Thyroid gland (tissue), 4 donors: ENCODE results near the gene MAP6D1. TPM values are rescaled to one million over a fixed set of nuclear protein-coding genes. Genes with fewer than 3 reads are reported as not detected.
"Not testable (repeated sequence)": the region's sequence is repeated elsewhere in the genome, so short reads cannot be mapped to it uniquely, and the experiment has no call there.

ENCODE experiments used
- DNase-seq, 2 donors: peaks; one replicate each; pipeline ENCODE4 v3.0.0-alpha.2; 2019
- H3K27ac ChIP-seq, 3 donors: fragments of 200-600 bp; sonication (generic); 1 replicate in 2 of 3; 2 replicates in 1 of 3; pipeline ENCODE4 v1.5.1; 2016 to 2019; ENCODE audit warnings: mild to moderate bottlenecking in 1 of 3, moderate library complexity in 1 of 3
- H3K27me3 ChIP-seq: fragments of 200-600 bp; sonication (generic); one replicate; pipeline ENCODE4 v1.5.1; 2019
- H3K36me3 ChIP-seq, 2 donors: fragments of 200-600 bp; sonication (generic); one replicate each; pipeline ENCODE4 v1.5.1; 2016 to 2019
- H3K4me1 ChIP-seq, 2 donors: fragments of 200-600 bp; sonication (generic); one replicate each; pipeline ENCODE4 v1.5.1; 2017 to 2019
- H3K4me3 ChIP-seq, 3 donors: fragments of 200-600 bp; sonication (generic); replicated peaks in 1 of 3; 1 replicate in 2 of 3; 2 replicates in 1 of 3; pipeline ENCODE4 v1.5.1; 2016; ENCODE audit warnings: mild to moderate bottlenecking in 1 of 3
- H3K9me3 ChIP-seq: fragments of 200-600 bp; sonication (generic); one replicate; pipeline ENCODE4 v1.5.1; 2017
- POLR2A ChIP-seq, 2 donors: fragments of 450-650 bp; IDR thresholded peaks; one replicate each; pipeline ENCODE4 v1.6.1; 2017; ENCODE audit warnings: antibody characterized with exemption in 2 of 2, mild to moderate bottlenecking in 2 of 2, moderate library complexity in 1 of 2
- WGBS, 2 donors: methylation state at CpG; one replicate each; pipeline ENCODE4 v1.1.5; 2017; 5-methylcytosine and 5-hydroxymethylcytosine counted together
- intact Hi-C: fragments of 100-400 bp; cut with DNase I; formaldehyde crosslinking; loops from one replicate; pipeline ENCODE4 v1.15.1; 2023
- total RNA-seq, 4 donors: library from RNA; depleted of rRNA; stranded (reverse); fragments of >200 nt; gene quantifications; one replicate each; pipeline ENCODE4 v1.2.3, GENCODE V29; 2016
- TF ChIP-seq, protein P1 (sequence below), 6 experiments: fragments of 200-600 bp in 3 of 6; fragments of 450-650 bp in 3 of 6; sonication (generic) in 3 of 6; IDR thresholded peaks; one replicate each; pipeline ENCODE4 v1.5.1; 2016 to 2019; ENCODE audit warnings: antibody characterized with exemption in 6 of 6, mild to moderate bottlenecking in 2 of 6, inconsistent platforms in 1 of 6, moderate library complexity in 1 of 6

MAP6D1 gene
- total RNA-seq, 4 donors from 2014 or later = 3.0 to 4.9 (median 3.0) TPM; not detected in 1

DNA sequence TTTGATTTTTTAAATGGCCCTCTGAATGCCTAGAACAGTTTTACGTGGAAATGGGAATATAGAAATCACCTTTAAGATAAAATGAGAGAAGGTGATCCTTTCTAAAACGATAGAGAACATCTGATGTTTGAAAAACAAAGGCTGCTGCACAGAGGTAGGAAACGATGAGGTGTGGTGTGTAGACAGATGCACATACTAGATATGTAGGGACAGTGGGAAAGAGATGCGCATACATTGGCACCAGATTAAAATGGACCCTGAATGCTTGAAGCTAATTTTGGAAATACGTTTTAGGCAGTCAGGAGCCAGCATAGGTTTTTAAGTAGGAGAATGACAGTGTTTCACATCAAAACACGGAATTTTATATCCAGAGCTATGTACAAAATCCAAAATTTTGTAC is 29.0 kb downstream of the MAP6D1 start:
- no peak overlapping the region for H3K27ac ChIP-seq
- intact Hi-C loops = no loop called here
- DNase-seq = no peak
- 88 to 95% methylated on average over 6 of the region's 6 CpGs for WGBS, 2 donors
- H3K4me3 ChIP-seq = no peak overlapping the region
- TF ChIP-seq POLR2A (IDR thresholded peaks at IDR 0.05) = no peak
- TF ChIP-seq, protein P1, sequence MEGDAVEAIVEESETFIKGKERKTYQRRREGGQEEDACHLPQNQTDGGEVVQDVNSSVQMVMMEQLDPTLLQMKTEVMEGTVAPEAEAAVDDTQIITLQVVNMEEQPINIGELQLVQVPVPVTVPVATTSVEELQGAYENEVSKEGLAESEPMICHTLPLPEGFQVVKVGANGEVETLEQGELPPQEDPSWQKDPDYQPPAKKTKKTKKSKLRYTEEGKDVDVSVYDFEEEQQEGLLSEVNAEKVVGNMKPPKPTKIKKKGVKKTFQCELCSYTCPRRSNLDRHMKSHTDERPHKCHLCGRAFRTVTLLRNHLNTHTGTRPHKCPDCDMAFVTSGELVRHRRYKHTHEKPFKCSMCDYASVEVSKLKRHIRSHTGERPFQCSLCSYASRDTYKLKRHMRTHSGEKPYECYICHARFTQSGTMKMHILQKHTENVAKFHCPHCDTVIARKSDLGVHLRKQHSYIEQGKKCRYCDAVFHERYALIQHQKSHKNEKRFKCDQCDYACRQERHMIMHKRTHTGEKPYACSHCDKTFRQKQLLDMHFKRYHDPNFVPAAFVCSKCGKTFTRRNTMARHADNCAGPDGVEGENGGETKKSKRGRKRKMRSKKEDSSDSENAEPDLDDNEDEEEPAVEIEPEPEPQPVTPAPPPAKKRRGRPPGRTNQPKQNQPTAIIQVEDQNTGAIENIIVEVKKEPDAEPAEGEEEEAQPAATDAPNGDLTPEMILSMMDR (IDR thresholded peaks at IDR 0.05) = no peak
- no peaks in the 10 kb centered on the region for H3K4me1 ChIP-seq
- peaks cover 34 to 43% of the 10 kb centered on the region in 2 donors for H3K36me3 ChIP-seq
- no peaks in the 10 kb centered on the region for H3K27me3 ChIP-seq
- H3K9me3 ChIP-seq = no peaks in the 10 kb centered on the region

DNA sequence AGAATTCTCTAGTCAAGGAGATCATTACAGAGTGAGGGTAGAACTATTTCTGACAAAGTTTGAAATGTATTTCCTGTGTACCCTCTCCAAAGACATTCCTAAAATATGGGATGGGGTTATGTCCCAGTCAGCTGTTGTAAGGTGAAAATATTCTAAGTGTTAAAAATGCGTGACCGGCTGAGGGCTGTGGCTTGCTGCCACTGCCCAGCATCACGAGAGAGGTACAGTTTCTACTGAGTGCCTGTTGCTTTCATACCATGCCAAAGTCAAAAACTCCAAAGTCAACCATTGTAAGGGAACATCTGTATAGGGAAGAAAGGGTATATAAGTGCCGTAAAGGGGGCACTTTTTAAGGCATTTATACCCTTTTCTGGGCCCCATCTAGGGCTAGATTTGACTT is 30.9 kb downstream of the MAP6D1 start:
- peak in 1 of 2 donors; percentile 32 for DNase-seq
- TF ChIP-seq, protein P1 (IDR thresholded peaks at IDR 0.05) = no peak
- TF ChIP-seq POLR2A (IDR thresholded peaks at IDR 0.05) = no peak
- no peak overlapping the region for H3K4me3 ChIP-seq
- H3K27me3 ChIP-seq = no peaks in the 10 kb centered on the region
- WGBS, 2 donors = 83 to 85% methylated on average over 4 of the region's 4 CpGs
- peaks cover 24 to 43% of the 10 kb centered on the region in 2 donors for H3K36me3 ChIP-seq
- intact Hi-C loops = no loop called here
- H3K9me3 ChIP-seq = no peaks in the 10 kb centered on the region
- no peak overlapping the region for H3K27ac ChIP-seq
- H3K4me1 ChIP-seq = no peaks in the 10 kb centered on the region

DNA sequence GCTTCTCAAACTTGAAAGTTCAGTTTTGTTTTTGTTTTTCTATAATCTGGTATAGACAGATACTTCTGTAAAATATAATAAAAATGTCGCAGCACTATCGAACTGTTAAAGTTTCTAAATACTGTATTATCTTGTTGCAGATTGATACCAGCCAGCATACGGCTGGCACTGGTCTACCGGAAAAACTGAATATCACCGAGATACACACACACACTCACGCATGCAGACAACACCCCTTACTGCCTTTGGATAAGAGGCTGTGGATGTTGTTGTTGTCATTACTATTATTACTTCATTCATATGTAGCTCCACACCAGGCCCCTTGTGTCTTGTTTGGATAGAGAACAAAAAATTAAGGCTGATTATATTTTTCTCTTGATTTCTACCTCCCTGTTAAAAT is 32.4 kb downstream of the MAP6D1 start:
- H3K9me3 ChIP-seq = no peaks in the 10 kb centered on the region
- H3K4me3 ChIP-seq = no peak overlapping the region
- TF ChIP-seq POLR2A (IDR thresholded peaks at IDR 0.05) = no peak
- TF ChIP-seq, protein P1 (IDR thresholded peaks at IDR 0.05) = no peak
- 91 to 93% methylated on average over 6 of the region's 6 CpGs for WGBS, 2 donors
- no peaks in the 10 kb centered on the region for H3K27me3 ChIP-seq
- intact Hi-C loops = no loop called here
- H3K4me1 ChIP-seq = no peaks in the 10 kb centered on the region
- peaks cover 10 to 33% of the 10 kb centered on the region in 2 donors for H3K36me3 ChIP-seq
- no peak overlapping the region for H3K27ac ChIP-seq
- no peak for DNase-seq

DNA sequence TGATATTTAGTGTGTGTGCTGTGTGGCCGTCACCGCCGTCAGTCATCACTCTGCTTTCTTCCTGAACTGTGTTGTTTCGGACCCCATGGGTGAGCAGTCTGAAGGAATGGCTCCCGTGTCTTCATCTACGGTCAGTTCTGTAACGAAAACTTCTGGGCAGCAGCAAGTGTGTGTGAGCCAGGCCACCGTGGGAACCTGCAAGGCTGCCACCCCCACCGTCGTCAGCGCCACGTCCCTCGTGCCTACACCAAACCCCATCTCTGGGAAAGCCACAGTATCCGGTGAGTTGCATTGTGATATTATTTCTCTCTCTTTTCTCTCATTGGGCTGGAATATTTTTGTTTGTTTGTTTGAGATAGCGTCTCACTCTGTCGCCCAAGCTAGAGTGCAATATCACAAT is 34.7 kb downstream of the MAP6D1 start:
- Histone ChIP-seq H3K4me3 (no peak overlapping the region), H3K4me1 (no peaks in the 10 kb centered on the region), H3K36me3 (peaks cover 23 to 41% of the 10 kb centered on the region in 2 donors), H3K27me3 (no peaks in the 10 kb centered on the region), H3K9me3 (no peaks in the 10 kb centered on the region), H3K27ac (no peak overlapping the region)
- intact Hi-C loops = no loop called here
- 96 to 97% methylated on average over 16 of the region's 16 CpGs for WGBS, 2 donors
- DNase-seq = no peak
- TF ChIP-seq, protein P1 (IDR thresholded peaks at IDR 0.05) = no peak
- no peak for TF ChIP-seq POLR2A (IDR thresholded peaks at IDR 0.05)

DNA sequence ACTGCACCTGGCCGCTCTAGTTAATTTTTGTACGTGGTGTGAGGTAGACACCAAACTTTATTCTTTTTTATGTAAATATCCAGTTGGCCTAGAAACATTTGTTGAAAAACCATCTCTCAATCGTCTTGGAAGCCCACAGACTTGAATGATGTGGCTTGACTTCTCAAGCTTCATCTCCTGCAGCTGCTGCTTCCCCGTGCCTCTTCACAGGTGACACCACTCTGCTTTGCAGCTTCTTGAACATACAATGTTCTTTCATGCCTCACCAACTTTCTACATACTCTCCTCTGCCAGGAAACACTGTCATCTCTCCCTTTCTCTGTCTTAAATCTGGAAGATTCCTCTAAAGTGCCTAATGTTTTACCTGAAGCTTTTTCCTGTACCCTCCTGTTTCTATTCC is 35.6 kb downstream of the MAP6D1 start:
- no peak overlapping the region for H3K27ac ChIP-seq
- no peak for TF ChIP-seq POLR2A (IDR thresholded peaks at IDR 0.05)
- TF ChIP-seq, protein P1 (IDR thresholded peaks at IDR 0.05) = no peak
- H3K9me3 ChIP-seq = no peaks in the 10 kb centered on the region
- no peak for DNase-seq
- H3K4me3 ChIP-seq = no peak overlapping the region
- no peaks in the 10 kb centered on the region for H3K27me3 ChIP-seq
- WGBS, 2 donors = 80 to 88% methylated on average over 4 of the region's 4 CpGs
- intact Hi-C loops = no loop called here
- peaks cover 23 to 41% of the 10 kb centered on the region in 2 donors for H3K36me3 ChIP-seq
- H3K4me1 ChIP-seq = no peaks in the 10 kb centered on the region

DNA sequence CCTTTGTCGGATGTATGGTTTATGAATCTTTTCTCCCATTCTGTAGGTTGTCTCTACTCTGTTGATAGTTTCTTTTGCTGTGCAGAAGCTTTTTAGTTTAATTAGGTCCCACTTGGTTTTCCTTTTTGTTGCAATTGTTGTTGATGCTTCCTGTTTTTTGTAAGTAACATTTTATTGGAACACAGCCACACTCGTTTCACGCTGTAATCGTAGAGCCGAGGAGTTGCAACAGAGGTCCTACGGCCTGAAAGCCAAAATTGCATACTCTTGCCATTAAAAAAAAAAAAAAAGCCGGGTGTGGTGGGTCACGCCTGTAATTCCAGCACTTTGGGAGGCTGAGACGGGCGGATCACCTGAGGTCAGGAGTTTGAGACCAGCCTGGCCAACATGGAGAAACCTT is 40.9 kb downstream of the MAP6D1 start:
- H3K9me3 ChIP-seq, DNase-seq, H3K27ac ChIP-seq, intact Hi-C loops, H3K4me1 ChIP-seq, H3K4me3 ChIP-seq, H3K27me3 ChIP-seq: not testable (repeated sequence)
- WGBS, 2 donors = 89 to 91% methylated on average over 10 of the region's 10 CpGs
- peaks cover 18 to 33% of the 10 kb centered on the region in 2 donors for H3K36me3 ChIP-seq
